Measurements from ENCODE around the gene ACTL8. TPM values are rescaled to one million over a fixed set of nuclear protein-coding genes. Genes with fewer than 3 reads are reported as not detected.

The ACTL8 gene
- total and polyA plus RNA-seq, 2 experiments from 2014 or later, result 0.34 TPM; not detected in 1

- no peaks in the 10 kb centered on the region for H3K9me3 ChIP-seq (ENCODE audit: low read depth)
- no peak for DNase-seq (ENCODE audit: low spot score)
- no peaks in the 10 kb centered on the region for H3K4me1 ChIP-seq (ENCODE audit: insufficient read depth)
- no peaks in the 10 kb centered on the region for H3K36me3 ChIP-seq (replicated peaks; ENCODE audit: insufficient read depth, low read depth)
- no peak overlapping the region for H2AFZ ChIP-seq
- no peaks in the 10 kb centered on the region for H3K27me3 ChIP-seq
- no peaks in the 10 kb centered on the region for H3K9me2 ChIP-seq (replicated peaks; ENCODE audit: insufficient read depth)
- H4K20me1 ChIP-seq (ENCODE audit: insufficient read depth, poor library complexity, severe bottlenecking), result no peaks in the 10 kb centered on the region
- H3K27ac ChIP-seq, result no peak overlapping the region
- 87% methylated on average over 7 of the region's 7 CpGs for WGBS (ENCODE audit: low lambda C conversion rate, missing lambda C conversion rate)
- H3K4me3 ChIP-seq, result no peak overlapping the region
- H3K79me2 ChIP-seq, result no peaks in the 10 kb centered on the region
- H3K4me2 ChIP-seq, result no peak overlapping the region
- TF ChIP-seq CTCF (IDR thresholded peaks at IDR 0.05; ENCODE audit: poor library complexity) (no peak), EZH2 (IDR thresholded peaks at IDR 0.05; ENCODE audit: borderline replicate concordance) (no peak), EZH2phosphoT487 (IDR thresholded peaks at IDR 0.05; ENCODE audit: low read depth, severe bottlenecking, unreplicated experiment) (no peak)
These were observed 20.5 kb upstream of the ACTL8 start for GRCh38 chr1:17734609-17735008.

- H3K4me2 ChIP-seq, result no peak overlapping the region
- H3K9me3 ChIP-seq (ENCODE audit: low read depth), result no peaks in the 10 kb centered on the region
- no peaks in the 10 kb centered on the region for H3K4me1 ChIP-seq (ENCODE audit: insufficient read depth)
- no peaks in the 10 kb centered on the region for H4K20me1 ChIP-seq (ENCODE audit: insufficient read depth, poor library complexity, severe bottlenecking)
- WGBS (ENCODE audit: low lambda C conversion rate, missing lambda C conversion rate), result 91% methylated on average over 2 of the region's 2 CpGs
- H3K27me3 ChIP-seq, result peaks cover 3% of the 10 kb centered on the region
- no peak for DNase-seq (ENCODE audit: low spot score)
- H3K27ac ChIP-seq, result no peak overlapping the region
- H3K4me3 ChIP-seq, result no peak overlapping the region
- H3K36me3 ChIP-seq (replicated peaks; ENCODE audit: insufficient read depth, low read depth), result no peaks in the 10 kb centered on the region
- H3K79me2 ChIP-seq, result no peaks in the 10 kb centered on the region
- H3K9me2 ChIP-seq (replicated peaks; ENCODE audit: insufficient read depth), result no peaks in the 10 kb centered on the region
- TF ChIP-seq EZH2 (IDR thresholded peaks at IDR 0.05; ENCODE audit: borderline replicate concordance) (no peak), EZH2phosphoT487 (IDR thresholded peaks at IDR 0.05; ENCODE audit: low read depth, severe bottlenecking, unreplicated experiment) (no peak)
- no peak overlapping the region for H2AFZ ChIP-seq
These were observed 19.8 kb upstream of the ACTL8 start for GRCh38 chr1:17735348-17735747.

GRCh38 chr1:17735793-17736192 lies 19.3 kb upstream of the ACTL8 start:
- no peaks in the 10 kb centered on the region for H3K9me3 ChIP-seq (ENCODE audit: low read depth)
- H3K4me3 ChIP-seq, result no peak overlapping the region
- H3K36me3 ChIP-seq (replicated peaks; ENCODE audit: insufficient read depth, low read depth), result no peaks in the 10 kb centered on the region
- H3K27ac ChIP-seq, result no peak overlapping the region
- H3K27me3 ChIP-seq, result peaks cover 3% of the 10 kb centered on the region
- H3K4me1 ChIP-seq (ENCODE audit: insufficient read depth), result no peaks in the 10 kb centered on the region
- no peak overlapping the region for H3K4me2 ChIP-seq
- H4K20me1 ChIP-seq (ENCODE audit: insufficient read depth, poor library complexity, severe bottlenecking), result no peaks in the 10 kb centered on the region
- DNase-seq (ENCODE audit: low spot score), result no peak
- no peaks in the 10 kb centered on the region for H3K9me2 ChIP-seq (replicated peaks; ENCODE audit: insufficient read depth)
- no peaks in the 10 kb centered on the region for H3K79me2 ChIP-seq
- 51% methylated on average over 6 of the region's 7 CpGs for WGBS (ENCODE audit: low lambda C conversion rate, missing lambda C conversion rate)
- H2AFZ ChIP-seq, result no peak overlapping the region
- no peak for TF ChIP-seq EZH2phosphoT487 (IDR thresholded peaks at IDR 0.05; ENCODE audit: low read depth, severe bottlenecking, unreplicated experiment)

GRCh38 chr1:17736625-17737024 lies 18.5 kb upstream of the ACTL8 start:
- TF ChIP-seq EZH2 (IDR thresholded peaks at IDR 0.05; ENCODE audit: borderline replicate concordance), result no peak
- TF ChIP-seq EZH2phosphoT487 (IDR thresholded peaks at IDR 0.05; ENCODE audit: low read depth, severe bottlenecking, unreplicated experiment), result no peak
- no peak for TF ChIP-seq CTCF (IDR thresholded peaks at IDR 0.05; ENCODE audit: poor library complexity)
- no peaks in the 10 kb centered on the region for H3K9me2 ChIP-seq (replicated peaks; ENCODE audit: insufficient read depth)
- H3K79me2 ChIP-seq, result no peaks in the 10 kb centered on the region
- DNase-seq (ENCODE audit: low spot score), result no peak
- H3K36me3 ChIP-seq (replicated peaks; ENCODE audit: insufficient read depth, low read depth), result no peaks in the 10 kb centered on the region
- peaks cover 3% of the 10 kb centered on the region for H3K27me3 ChIP-seq
- no peak overlapping the region for H3K27ac ChIP-seq
- H4K20me1 ChIP-seq (ENCODE audit: insufficient read depth, poor library complexity, severe bottlenecking), result no peaks in the 10 kb centered on the region
- no peak overlapping the region for H3K4me2 ChIP-seq
- H3K4me1 ChIP-seq (ENCODE audit: insufficient read depth), result no peaks in the 10 kb centered on the region
- 53% methylated on average over 6 of the region's 6 CpGs for WGBS (ENCODE audit: low lambda C conversion rate, missing lambda C conversion rate)
- no peak overlapping the region for H3K4me3 ChIP-seq
- no peak overlapping the region for H2AFZ ChIP-seq
- H3K9me3 ChIP-seq (ENCODE audit: low read depth), result no peaks in the 10 kb centered on the region
